HepG2 (cell line): ENCODE measurements around the gene KIF26B. TPM values are rescaled to one million over a fixed set of nuclear protein-coding genes. Genes with fewer than 3 reads are reported as not detected.

ENCODE experiments used
- ATAC-seq: fragments of 200-7000 bp; cut with Tn5 transposase; 3 replicates; pipeline ENCODE4 v1.9.1; 2020; ENCODE audit warnings: mild to moderate bottlenecking, moderate library complexity
- BruUV-seq: library from RNA; stranded (reverse); fragments of 400-500 nt; replicated peaks from 2 replicates; lab custom pipeline; 2021; lab: Mats Ljungman, UMichigan
- CTCF ChIA-PET: fragments of 300-600 bp; formaldehyde crosslinking; extraction: SDS; loops from one replicate; lab custom pipeline; 2021; ENCODE audit warnings: low total read pairs, inconsistent platforms, low intra/inter-chr PET ratio; lab: Yijun Ruan, JAX
- POLR2A ChIA-PET: fragments of 350-600 bp; sonication (Branson Sonifier 250); formaldehyde crosslinking; loops from one replicate; lab custom pipeline; 2020; ENCODE audit warnings: antibody characterized with exemption, inconsistent platforms; lab: Yijun Ruan, JAX
- DNase-seq: peaks from one replicate; pipeline ENCODE4 v3.0.0-alpha.2; 2015; ENCODE audit warnings: low spot score
- FAIRE-seq: peaks from 3 replicates; lab custom pipeline; 2011; peaks lifted over from hg19 to GRCh38; lab: Jason Lieb, UNC
- H2AFZ ChIP-seq: one replicate; pipeline ENCODE4 v1.6.1; 2011; ENCODE audit warnings: low read length, inconsistent platforms
- H3K27ac ChIP-seq: fragments of 300-600 bp; 3 replicates; pipeline ENCODE4 v1.8.0; 2011; ENCODE audit warnings: mixed run types, mild to moderate bottlenecking, mixed read lengths, low read length, inconsistent platforms; ENCODE audit not compliant: insufficient read depth; ENCODE audit errors: extremely low read length
- H3K27me3 ChIP-seq, 2 experiments: fragments of 200-600 bp in 1 of 2; 2 replicates in 1 of 2; 3 replicates in 1 of 2; pipeline versions ENCODE4 v1.6.0 to v1.8.0; 2011; ENCODE audit warnings: low read length in 2 of 2, mild to moderate bottlenecking in 2 of 2, moderate library complexity in 2 of 2, inconsistent platforms in 1 of 2; ENCODE audit not compliant: insufficient read depth in 2 of 2, control insufficient read depth in 1 of 2
- H3K36me3 ChIP-seq, 2 experiments: fragments of 200-600 bp in 1 of 2; replicated peaks in 1 of 2; 2 replicates in 1 of 2; 3 replicates in 1 of 2; pipeline versions ENCODE4 v1.5.1 to v1.8.0; 2011; ENCODE audit warnings: low read length in 2 of 2, inconsistent platforms in 1 of 2; ENCODE audit not compliant: insufficient read depth in 2 of 2, control insufficient read depth in 1 of 2
- H3K4me1 ChIP-seq: 2 replicates; pipeline ENCODE4 v1.5.1; 2012; ENCODE audit warnings: low read length, inconsistent platforms; ENCODE audit not compliant: insufficient read depth
- H3K4me2 ChIP-seq: 2 replicates; pipeline ENCODE4 v1.6.0; 2011; ENCODE audit warnings: low read depth, low read length, inconsistent platforms
- H3K4me3 ChIP-seq, 3 experiments: fragments of 200-600 bp in 1 of 3; sonication (generic), shearing (Covaris generic) in 1 of 3; replicated peaks in 1 of 3; 2 replicates each; pipeline ENCODE4 v1.5.1; 2011 to 2016; ENCODE audit warnings: low read length in 3 of 3, inconsistent platforms in 2 of 3, low read depth in 2 of 3, mild to moderate bottlenecking in 2 of 3, control low read depth in 1 of 3, mixed read lengths in 1 of 3; ENCODE audit not compliant: insufficient read depth in 1 of 3
- H3K79me2 ChIP-seq: one replicate; pipeline ENCODE4 v1.6.1; 2011; ENCODE audit warnings: low read length, inconsistent platforms; ENCODE audit not compliant: insufficient read depth
- H3K9ac ChIP-seq: 2 replicates; pipeline ENCODE4 v1.6.0; 2011; ENCODE audit warnings: mild to moderate bottlenecking, low read depth, low read length, inconsistent platforms; ENCODE audit not compliant: insufficient read depth
- H3K9me3 ChIP-seq: 2 replicates; pipeline ENCODE4 v1.5.1; 2012; ENCODE audit warnings: mild to moderate bottlenecking, low read length
- H4K20me1 ChIP-seq: 2 replicates; pipeline ENCODE4 v1.6.0; 2011; ENCODE audit warnings: inconsistent platforms, mild to moderate bottlenecking, low read length, moderate library complexity; ENCODE audit not compliant: insufficient read depth
- CTCF ChIP-seq: sonication (generic); formaldehyde crosslinking; IDR thresholded peaks from 2 replicates; pipeline ENCODE4 v1.5.0; 2020; ENCODE audit warnings: mild to moderate bottlenecking, missing genetic modification reagents, moderate library complexity
- DRAP1 ChIP-seq: IDR thresholded peaks from 2 replicates; pipeline ENCODE4 v1.6.1; 2016; ENCODE audit warnings: missing genetic modification reagents, missing compliant biosample characterization
- IRF9 ChIP-seq: sonication (generic); formaldehyde crosslinking; IDR thresholded peaks from 2 replicates; pipeline ENCODE4 v1.8.0; 2022; ENCODE audit warnings: missing genetic modification reagents, mild to moderate bottlenecking, borderline replicate concordance
- NBN ChIP-seq: fragments of 450-650 bp; conservative IDR thresholded peaks from 2 replicates; pipeline ENCODE4 v1.6.1; 2017
- RARA ChIP-seq: IDR thresholded peaks from 2 replicates; pipeline ENCODE4 v1.6.1; 2016; ENCODE audit warnings: missing genetic modification reagents, missing compliant biosample characterization
- RELA ChIP-seq: sonication (generic); formaldehyde crosslinking; IDR thresholded peaks from 2 replicates; pipeline ENCODE4 v1.4.0; 2020; ENCODE audit warnings: missing genetic modification reagents
- RFXAP ChIP-seq: sonication (generic); formaldehyde crosslinking; IDR thresholded peaks from 2 replicates; pipeline ENCODE4 v1.4.0; 2020; ENCODE audit warnings: missing genetic modification reagents, borderline replicate concordance
- ZMAT5 ChIP-seq: sonication (generic); formaldehyde crosslinking; IDR thresholded peaks from 2 replicates; pipeline ENCODE4 v1.5.0; 2020; ENCODE audit warnings: mild to moderate bottlenecking, low read depth, missing genetic modification reagents, borderline replicate concordance
- ZNF616 ChIP-seq: sonication (generic); formaldehyde crosslinking; IDR thresholded peaks from 2 replicates; pipeline ENCODE4 v1.5.0; 2020; ENCODE audit warnings: low read depth, mild to moderate bottlenecking, missing genetic modification reagents
- ZNF768 ChIP-seq: sonication (generic); formaldehyde crosslinking; IDR thresholded peaks from 2 replicates; pipeline ENCODE4 v1.4.0; 2020; ENCODE audit warnings: missing genetic modification reagents
- ZUFSP ChIP-seq: sonication (generic); formaldehyde crosslinking; IDR thresholded peaks from 2 replicates; pipeline ENCODE4 v1.9.0; 2021; ENCODE audit warnings: missing genetic modification reagents, mild to moderate bottlenecking, borderline replicate concordance
- WGBS: methylation state at CpG from one replicate; pipeline ENCODE4 v1.1.6; 2017; ENCODE audit warnings: low lambda C conversion rate; 5-methylcytosine and 5-hydroxymethylcytosine counted together
- in situ Hi-C: cut with HindIII; loops from 2 replicates; pipeline ENCODE4 v1.10.0; 2017; ENCODE audit warnings: low pct_unique_long_range_greater_than_20kb; ENCODE audit not compliant: extremely low pct_ligation_motif_present
- intact Hi-C: fragments of 100-400 bp; cut with micrococcal nuclease; formaldehyde crosslinking; loops from one replicate; pipeline ENCODE4 v1.10.0; 2022; ENCODE audit not compliant: unreplicated experiment
- polyA plus RNA-seq, 8 experiments: library from polyadenylated mRNA; depleted of rRNA in 3 of 8; stranded (reverse) in 7 of 8; unstranded in 1 of 8; fragments of >200 nt; fragmentation: Illumina TruSeq in 4 of 8; extraction: Trizol in 4 of 8; gene quantifications; 2 replicates each; pipeline versions ENCODE4 v1.2.1 to v1.2.3, GENCODE V29; 2011 to 2016; ENCODE audit warnings: low read depth in 4 of 8, missing spikeins in 1 of 8, mixed read lengths in 1 of 8; ENCODE audit not compliant: insufficient read depth in 1 of 8
- total RNA-seq, 5 experiments: library from RNA; depleted of rRNA; stranded (reverse); fragments of >200 nt; fragmentation: Illumina TruSeq; extraction: Trizol; gene quantifications; 2 replicates each; pipeline ENCODE4 v1.2.3, GENCODE V29; 2016; ENCODE audit warnings: low read depth in 1 of 5

The KIF26B gene
- total and polyA plus RNA-seq, 2 of the 13 experiments (the other 11 are each of a cell fraction or from before 2014, with no cell fraction given) = 0.08 to 0.09 TPM

DNA sequence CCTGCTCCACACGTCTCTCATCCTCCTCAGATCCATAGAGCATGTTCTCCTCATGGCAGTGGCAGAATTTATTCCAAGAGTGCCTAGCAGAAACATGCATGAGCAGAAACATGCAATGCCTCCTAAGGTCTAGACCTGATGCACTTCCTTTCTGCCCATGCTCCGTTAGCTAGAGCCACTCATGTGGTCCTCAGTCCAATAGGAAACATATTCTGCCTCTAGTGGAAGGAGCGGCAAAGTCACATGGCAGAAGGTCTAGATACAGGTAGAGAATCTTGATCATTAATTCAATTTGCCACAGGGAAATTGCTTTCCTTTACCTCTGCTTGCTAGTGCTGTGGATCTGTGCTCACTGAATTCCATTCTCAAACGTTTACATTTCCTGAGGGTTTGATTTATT lies 130.4 kb downstream of the KIF26B start:
- Histone ChIP-seq H3K27ac (no peak overlapping the region), H3K9me3 (no peaks in the 10 kb centered on the region), H3K4me2 (no peak overlapping the region), H3K27me3 (peaks cover 0 to 1% of the 10 kb centered on the region in 2 experiments; a peak in 1 of 5 replicates), H3K79me2 (no peaks in the 10 kb centered on the region), H3K4me1 (no peaks in the 10 kb centered on the region), H3K9ac (no peak overlapping the region), H3K4me3 (no peak overlapping the region), H4K20me1 (no peaks in the 10 kb centered on the region), H2AFZ (no peak overlapping the region), H3K36me3 (no peaks in the 10 kb centered on the region)
- DNase-seq (no peak), FAIRE-seq (no peak), ATAC-seq (peak; percentile 78)
- 37% methylated on average over 4 of the region's 4 CpGs for WGBS
- CTCF ChIA-PET = no interaction called here
- POLR2A ChIA-PET = no interaction called here
- TF ChIP-seq ZNF616 = no peak
- no peak for TF ChIP-seq RFXAP (CRISPR knock-in tag)
- no peak for TF ChIP-seq ZNF768
- TF ChIP-seq CTCF = 0 out of 2 replicates have a peak, but pooled peaks have one; percentile 7
- intact Hi-C loops (no loop called here), in situ Hi-C loops (no loop called here)
- BruUV-seq = no TSS peak

DNA sequence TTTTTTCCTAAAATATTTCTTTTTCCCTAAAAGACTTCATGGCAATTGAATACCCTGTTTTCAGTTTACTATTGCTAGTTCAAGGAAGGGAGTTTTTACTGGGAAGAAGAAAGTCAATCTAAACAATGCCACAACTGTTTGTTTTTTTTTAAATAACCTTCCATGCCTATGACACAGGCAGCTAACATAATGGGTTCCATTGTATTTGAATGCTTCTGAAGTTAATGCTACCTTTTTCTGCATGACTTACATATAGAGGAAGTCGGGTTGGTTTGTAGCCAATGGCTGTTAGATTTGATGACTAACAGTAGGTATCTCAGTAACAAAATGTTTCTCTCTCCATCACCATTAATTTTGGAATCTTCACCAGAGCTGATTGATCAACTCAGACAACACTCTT lies 134.0 kb downstream of the KIF26B start:
- no peak overlapping the region for H3K4me2 ChIP-seq
- no peak overlapping the region for H3K4me3 ChIP-seq
- 18% methylated on average over 1 of the region's 1 CpG for WGBS
- intact Hi-C loops (no loop called here), in situ Hi-C loops (no loop called here)
- CTCF ChIA-PET = no interaction called here
- BruUV-seq = no TSS peak
- H3K4me1 ChIP-seq = no peaks in the 10 kb centered on the region
- H2AFZ ChIP-seq = no peak overlapping the region
- H3K9ac ChIP-seq = no peak overlapping the region
- POLR2A ChIA-PET = no interaction called here
- ATAC-seq = no peak
- H4K20me1 ChIP-seq = no peaks in the 10 kb centered on the region
- H3K9me3 ChIP-seq = no peaks in the 10 kb centered on the region
- H3K79me2 ChIP-seq = no peaks in the 10 kb centered on the region
- H3K27ac ChIP-seq = no peak overlapping the region
- no peak for DNase-seq
- H3K36me3 ChIP-seq = no peaks in the 10 kb centered on the region
- FAIRE-seq = no peak
- peaks cover 0 to 1% of the 10 kb centered on the region in 2 experiments; a peak in 1 of 5 replicates for H3K27me3 ChIP-seq
- TF ChIP-seq DRAP1 (CRISPR knock-in tag) (no peak), ZMAT5 (CRISPR knock-in tag) (no peak), RELA (CRISPR knock-in tag) (no peak), IRF9 (CRISPR knock-in tag) (no peak), ZUFSP (CRISPR knock-in tag) (no peak), RARA (CRISPR knock-in tag) (no peak), NBN (no peak)
